ENCODE results near the gene RNASET2.
"Not testable (repeated sequence)": the region's sequence is repeated elsewhere in the genome, so short reads cannot be mapped to it uniquely, and the experiment has no call there.

Gene RNASET2

GRCh38 chr6:166901626-166902025 lies 54.7 kb downstream of the RNASET2 start:
- no peak for DNase-seq

GRCh38 chr6:166900956-166901607 lies 55.3 kb downstream of the RNASET2 start:
- no peak for DNase-seq

- no peak for DNase-seq
Measured at GRCh38 chr6:166900130-166900708, 56.1 kb downstream of the RNASET2 start.

DNA sequence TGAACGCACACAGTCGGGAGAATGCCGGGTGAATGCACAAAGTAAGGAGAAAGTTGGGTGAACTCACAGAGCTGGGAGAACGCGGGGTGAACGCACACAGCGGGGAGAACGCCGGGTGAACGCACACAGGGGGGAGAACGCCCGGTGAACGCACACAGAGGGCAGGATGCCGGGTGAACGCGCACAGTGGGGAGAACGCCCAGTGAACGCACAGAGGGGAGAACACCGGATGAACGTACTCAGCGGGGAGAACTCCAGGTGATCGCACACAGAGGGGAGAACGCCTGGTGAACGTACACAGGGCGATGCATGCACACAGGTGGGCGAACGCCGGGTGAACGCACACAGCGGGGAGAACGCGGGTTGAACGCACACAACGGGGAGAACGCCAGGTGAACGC lies 57.4 kb downstream of the RNASET2 start:
- no peak for DNase-seq

DNA sequence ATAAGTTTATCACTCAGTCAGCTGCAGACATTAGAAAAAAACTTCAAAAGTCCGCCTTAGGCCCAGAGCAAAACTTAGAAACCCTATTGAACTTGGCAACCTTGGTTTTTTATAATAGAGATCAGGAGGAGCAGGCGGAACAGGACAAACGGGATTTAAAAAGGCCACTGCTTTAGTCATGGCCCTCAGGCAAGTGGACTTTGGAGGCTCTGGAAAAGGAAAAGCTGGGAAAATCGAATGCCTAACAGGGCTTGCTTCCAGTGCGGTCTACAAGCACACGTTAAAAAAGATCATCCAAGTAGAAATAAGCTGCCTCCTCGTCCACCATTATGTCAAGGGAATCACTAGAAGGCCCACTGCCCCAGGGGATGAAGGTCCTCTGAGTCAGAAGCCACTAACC lies 61.7 kb downstream of the RNASET2 start:
- DNase-seq: not testable (repeated sequence)

GRCh38 chr6:166892472-166892871 lies 63.9 kb downstream of the RNASET2 start:
- not testable (repeated sequence) for DNase-seq

DNA sequence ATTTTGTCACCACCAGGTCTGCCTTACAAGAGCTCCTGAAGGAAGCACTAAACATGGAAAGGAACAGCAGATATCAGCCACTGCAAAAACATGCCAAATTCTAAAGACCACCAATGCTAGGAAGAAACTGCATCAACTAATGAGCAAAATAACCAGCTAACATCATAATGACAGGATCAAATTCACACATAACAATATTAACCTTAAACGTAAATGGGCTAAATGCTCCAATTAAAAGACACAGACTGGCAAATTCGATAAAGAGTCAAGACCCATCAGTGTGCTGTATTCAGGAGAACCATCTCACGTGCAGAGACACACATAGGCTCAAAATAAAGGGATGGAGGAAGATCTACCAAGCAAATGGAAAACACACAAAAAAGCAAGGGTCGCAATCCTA lies 69.6 kb downstream of the RNASET2 start:
- DNase-seq: not testable (repeated sequence)

DNA sequence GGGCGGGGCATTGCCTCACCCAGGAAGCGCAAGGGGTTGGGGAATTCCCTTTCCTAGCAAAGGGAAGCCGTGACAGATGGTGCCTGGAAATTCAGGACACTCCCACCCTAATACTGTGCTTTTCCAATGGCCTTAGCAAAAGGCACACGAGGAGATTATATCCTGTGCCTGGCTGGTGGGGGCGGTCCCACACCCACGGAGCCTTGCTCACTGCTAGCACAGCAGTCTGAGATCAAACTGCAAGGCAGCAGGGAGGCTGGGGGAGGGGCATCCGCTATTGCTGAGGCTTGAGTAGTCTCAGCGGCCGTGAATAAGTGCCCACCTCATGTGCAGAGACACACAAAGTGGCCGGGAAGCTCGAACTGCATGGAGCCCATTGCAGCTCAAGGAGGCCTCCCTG lies 71.4 kb downstream of the RNASET2 start:
- not testable (repeated sequence) for DNase-seq

DNA sequence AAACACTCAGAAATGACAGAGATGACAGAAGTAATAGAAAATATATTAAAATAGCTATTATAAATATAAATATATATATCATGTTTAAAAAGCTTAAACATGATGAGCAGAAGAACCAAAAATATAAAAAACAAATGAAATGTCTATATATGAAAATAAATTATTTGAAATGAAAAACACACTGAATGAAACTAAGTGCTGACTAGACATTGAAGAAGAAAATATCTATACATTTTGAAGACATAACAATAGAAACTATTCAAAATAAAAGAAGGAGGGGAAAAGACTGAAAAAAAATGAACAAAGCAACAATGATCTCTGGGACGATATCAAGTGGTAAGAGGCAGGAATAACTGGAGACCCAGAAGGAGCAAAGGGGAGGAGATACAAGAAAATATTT lies 76.8 kb downstream of the RNASET2 start:
- no peak for DNase-seq
